WTC11 (cell line): ENCODE data around the gene CLDN34. TPM values are rescaled to one million over a fixed set of nuclear protein-coding genes. Genes with fewer than 3 reads are reported as not detected.

Experiments used
- ATAC-seq: fragments of 200-7000 bp; cut with Tn5 transposase; 2 replicates; pipeline ENCODE4 v1.10.0; 2021; ENCODE audit warnings: mild to moderate bottlenecking, moderate library complexity
- CTCF ChIA-PET: fragments of 300-600 bp; sonication (Branson Sonifier 250); formaldehyde crosslinking; loops from one replicate; lab custom pipeline; 2021; ENCODE audit warnings: antibody characterized with exemption; lab: Charles Lee
- POLR2A ChIA-PET: fragments of 350-600 bp; sonication (Branson Sonifier 250); formaldehyde crosslinking; loops from one replicate; lab custom pipeline; 2021; ENCODE audit warnings: antibody characterized with exemption; lab: Charles Lee
- DNase-seq: peaks from one replicate; pipeline ENCODE4 v3.0.0; 2021; ENCODE audit warnings: low spot score
- H3K27ac Mint-ChIP-seq: 2 replicates; pipeline ENCODE4 v1.8.0; 2021; ENCODE audit warnings: mixed read lengths
- H3K27me3 Mint-ChIP-seq: 2 replicates; pipeline ENCODE4 v1.8.0; 2021; ENCODE audit warnings: low read depth, mild to moderate bottlenecking, moderate library complexity, mixed read lengths
- H3K36me3 Mint-ChIP-seq: 2 replicates; pipeline ENCODE4 v1.8.0; 2021; ENCODE audit warnings: mixed read lengths
- H3K4me1 Mint-ChIP-seq: 2 replicates; pipeline ENCODE4 v1.8.0; 2022; ENCODE audit warnings: mixed read lengths
- H3K4me3 Mint-ChIP-seq: 2 replicates; pipeline ENCODE4 v1.8.0; 2021; ENCODE audit warnings: mild to moderate bottlenecking, moderate library complexity, mixed read lengths
- H3K9me3 Mint-ChIP-seq: 2 replicates; pipeline ENCODE4 v1.8.0; 2021; ENCODE audit warnings: mixed read lengths
- ARID4B ChIP-seq: sonication (generic); formaldehyde crosslinking; IDR thresholded peaks from 2 replicates; pipeline ENCODE4 v1.8.0; 2023; ENCODE audit warnings: missing genetic modification reagents, mild to moderate bottlenecking, borderline replicate concordance
- ATF1 ChIP-seq: sonication (generic); formaldehyde crosslinking; IDR thresholded peaks from 2 replicates; pipeline ENCODE4 v1.8.1; 2023; ENCODE audit warnings: mild to moderate bottlenecking, moderate library complexity, missing genetic modification reagents
- ETV6 ChIP-seq: sonication (generic); formaldehyde crosslinking; IDR thresholded peaks from 2 replicates; pipeline ENCODE4 v1.8.1; 2022; ENCODE audit warnings: mild to moderate bottlenecking, missing genetic modification reagents
- FOXJ3 ChIP-seq: sonication (generic); formaldehyde crosslinking; IDR thresholded peaks from 2 replicates; pipeline ENCODE4 v1.9.0; 2021; ENCODE audit warnings: missing genetic modification reagents, mild to moderate bottlenecking, borderline replicate concordance
- FOXP1 ChIP-seq: sonication (generic); formaldehyde crosslinking; IDR thresholded peaks from 2 replicates; pipeline ENCODE4 v1.8.0; 2022; ENCODE audit warnings: missing genetic modification reagents, mild to moderate bottlenecking, moderate library complexity, borderline replicate concordance
- GABPB1 ChIP-seq: sonication (generic); formaldehyde crosslinking; IDR thresholded peaks from 2 replicates; pipeline ENCODE4 v1.8.1; 2023; ENCODE audit warnings: mild to moderate bottlenecking, missing genetic modification reagents
- GRHL2 ChIP-seq: fragments of 250-450 bp; sonication (Bioruptor Pico); IDR thresholded peaks from 2 replicates; pipeline ENCODE4 v1.8.0; 2022; ENCODE audit warnings: mild to moderate bottlenecking, moderate library complexity; ENCODE audit not compliant: insufficient replicate concordance, severe bottlenecking
- HMGA2 ChIP-seq: fragments of 250-450 bp; sonication (Bioruptor Pico); IDR thresholded peaks from 2 replicates; pipeline ENCODE4 v1.4.0; 2021; ENCODE audit warnings: mild to moderate bottlenecking, moderate library complexity
- HMGXB4 ChIP-seq: sonication (generic); formaldehyde crosslinking; IDR thresholded peaks from 2 replicates; pipeline ENCODE4 v1.8.1; 2023; ENCODE audit warnings: mild to moderate bottlenecking, moderate library complexity, missing genetic modification reagents
- IRF1 ChIP-seq: sonication (generic); formaldehyde crosslinking; IDR thresholded peaks from 2 replicates; pipeline ENCODE4 v1.8.0; 2023; ENCODE audit warnings: missing genetic modification reagents
- KAT7 ChIP-seq: sonication (generic); formaldehyde crosslinking; IDR thresholded peaks from 2 replicates; pipeline ENCODE4 v1.8.1; 2023; ENCODE audit warnings: missing genetic modification reagents, mild to moderate bottlenecking, borderline replicate concordance
- MXD4 ChIP-seq: fragments of 250-450 bp; sonication (Bioruptor Pico); IDR thresholded peaks from 2 replicates; pipeline ENCODE4 v1.8.0; 2021; ENCODE audit warnings: mild to moderate bottlenecking, moderate library complexity, borderline replicate concordance
- NR3C1 ChIP-seq: sonication (generic); formaldehyde crosslinking; conservative IDR thresholded peaks from 2 replicates; pipeline ENCODE4 v1.8.1; 2023; ENCODE audit warnings: low read depth, mild to moderate bottlenecking, missing genetic modification reagents
- RORB ChIP-seq: fragments of 250-450 bp; sonication (Bioruptor Pico); IDR thresholded peaks from 2 replicates; pipeline ENCODE4 v1.9.0; 2021; ENCODE audit warnings: mild to moderate bottlenecking
- SMAD3 ChIP-seq: sonication (generic); formaldehyde crosslinking; IDR thresholded peaks from 2 replicates; pipeline ENCODE4 v1.8.0; 2022; ENCODE audit warnings: missing genetic modification reagents, mild to moderate bottlenecking, borderline replicate concordance
- USF1 ChIP-seq: sonication (generic); formaldehyde crosslinking; IDR thresholded peaks from 2 replicates; pipeline ENCODE4 v1.8.0; 2022; ENCODE audit warnings: mild to moderate bottlenecking, missing genetic modification reagents
- ZMAT4 ChIP-seq: fragments of 250-450 bp; sonication (Bioruptor Pico); IDR thresholded peaks from 2 replicates; pipeline ENCODE4 v1.9.0; 2021; ENCODE audit warnings: mild to moderate bottlenecking
- ZNF317 ChIP-seq: sonication (generic); formaldehyde crosslinking; IDR thresholded peaks from 2 replicates; pipeline ENCODE4 v1.8.1; 2023; ENCODE audit warnings: low read depth, mild to moderate bottlenecking, moderate library complexity, missing genetic modification reagents, borderline replicate concordance
- ZNF396 ChIP-seq: fragments of 250-450 bp; sonication (Bioruptor Pico); IDR thresholded peaks from 2 replicates; pipeline ENCODE4 v1.8.0; 2021; ENCODE audit warnings: mild to moderate bottlenecking, moderate library complexity, borderline replicate concordance
- ZNF423 ChIP-seq: fragments of 250-450 bp; sonication (Bioruptor Pico); IDR thresholded peaks from 2 replicates; pipeline ENCODE4 v2.1.2; 2022; ENCODE audit warnings: mild to moderate bottlenecking, moderate library complexity
- ZNF512 ChIP-seq: sonication (generic); formaldehyde crosslinking; IDR thresholded peaks from 2 replicates; pipeline ENCODE4 v1.8.1; 2022; ENCODE audit warnings: missing genetic modification reagents, borderline replicate concordance
- ZNF532 ChIP-seq: fragments of 250-450 bp; sonication (Bioruptor Pico); IDR thresholded peaks from 2 replicates; pipeline ENCODE4 v1.9.0; 2021; ENCODE audit warnings: mild to moderate bottlenecking, borderline replicate concordance
- total RNA-seq: library from RNA; stranded (reverse); gene quantifications from 3 replicates; pipeline ENCODE4 v1.2.3, GENCODE V29; 2021

Gene CLDN34
- total RNA-seq, 1 experiment from 2014 or later, result 0.52 TPM

GRCh38 chrX:9942086-9942485 is 25.1 kb upstream of the CLDN34 start (continued):
- TF ChIP-seq ARID4B (no peak), ZNF423 (CRISPR knock-in tag) (no peak)

- no peak overlapping the region for H3K4me3 Mint-ChIP-seq
Measured at GRCh38 chrX:9943420-9943819, 23.7 kb upstream of the CLDN34 start.

More at GRCh38 chrX:9943420-9943819, 23.7 kb upstream of the CLDN34 start:
- TF ChIP-seq HMGXB4 (CRISPR knock-in tag), result no peak
- TF ChIP-seq FOXP1, result no peak
- TF ChIP-seq ZNF512 (CRISPR knock-in tag), result no peak
- TF ChIP-seq ZNF396, result no peak
- no peak for TF ChIP-seq ATF1 (CRISPR knock-in tag)
- TF ChIP-seq HMGA2 (CRISPR knock-in tag), result no peak
- no peak for TF ChIP-seq RORB (CRISPR knock-in tag)
- TF ChIP-seq GABPB1 (CRISPR knock-in tag), result no peak
- no peak for TF ChIP-seq USF1 (CRISPR knock-in tag)
- TF ChIP-seq MXD4 (CRISPR knock-in tag), result no peak
- no peak for TF ChIP-seq FOXJ3
- no peak for TF ChIP-seq ZNF532 (CRISPR knock-in tag)
- no peak for TF ChIP-seq ZNF317 (CRISPR knock-in tag)
- no peak for TF ChIP-seq IRF1 (CRISPR knock-in tag)
- TF ChIP-seq KAT7 (CRISPR knock-in tag), result no peak
- TF ChIP-seq ETV6 (CRISPR knock-in tag), result no peak
- TF ChIP-seq SMAD3, result no peak
- no peak for TF ChIP-seq ZMAT4
- TF ChIP-seq GRHL2, result no peak
- TF ChIP-seq NR3C1 (CRISPR knock-in tag), result no peak
- TF ChIP-seq, all 79 proteins: peak for 0
- POLR2A ChIA-PET, result no interaction called here
- Mint-ChIP-seq H3K9me3 (no peaks in the 10 kb centered on the region), H3K27ac (no peak overlapping the region), H3K4me1 (no peaks in the 10 kb centered on the region), H3K36me3 (peaks cover 37% of the 10 kb centered on the region), H3K27me3 (no peaks in the 10 kb centered on the region)
- DNase-seq, result no peak
- CTCF ChIA-PET, result no interaction called here
- ATAC-seq, result no peak
